M059J (cell line): ENCODE data around the gene AZU1. TPM values are rescaled to one million over a fixed set of nuclear protein-coding genes. Genes with fewer than 3 reads are reported as not detected.

Source experiments
- DNase-seq: peaks from one replicate; pipeline ENCODE4 v3.0.0-alpha.2; 2012; ENCODE audit warnings: low read depth
- total RNA-seq: library from RNA; depleted of rRNA; stranded (reverse); fragments of >200 nt; shearing (Covaris generic); gene quantifications from 2 replicates; pipeline ENCODE4 v1.2.3, GENCODE V29; 2014

Gene AZU1
- total RNA-seq, 1 experiment from 2014 or later = not detected

- peak; percentile 84 for DNase-seq
Measured at GRCh38 chr19:797528-798414, 29.9 kb upstream of the AZU1 start.

- DNase-seq = no peak
Measured at GRCh38 chr19:798415-799075, 29.1 kb upstream of the AZU1 start.

GRCh38 chr19:799076-799881 lies 28.4 kb upstream of the AZU1 start:
- DNase-seq = no peak

- no peak for DNase-seq
Measured at GRCh38 chr19:800360-801029, 27.1 kb upstream of the AZU1 start.

GRCh38 chr19:801030-801860 lies 26.4 kb upstream of the AZU1 start:
- DNase-seq = no peak

- DNase-seq = no peak
Measured at GRCh38 chr19:801861-802497, 25.7 kb upstream of the AZU1 start.

GRCh38 chr19:802498-803098 lies 25.0 kb upstream of the AZU1 start:
- DNase-seq = no peak

GRCh38 chr19:803099-803561 lies 24.5 kb upstream of the AZU1 start:
- no peak for DNase-seq

GRCh38 chr19:803686-804418 lies 23.8 kb upstream of the AZU1 start:
- no peak for DNase-seq

- DNase-seq = no peak
Measured at GRCh38 chr19:804419-805165, 23.0 kb upstream of the AZU1 start.

GRCh38 chr19:805166-805551 lies 22.5 kb upstream of the AZU1 start:
- no peak for DNase-seq

- DNase-seq = no peak
Measured at GRCh38 chr19:805600-806550, 21.8 kb upstream of the AZU1 start.

- DNase-seq = no peak
Measured at GRCh38 chr19:806815-807421, 20.7 kb upstream of the AZU1 start.

GRCh38 chr19:807627-808422 lies 19.8 kb upstream of the AZU1 start:
- no peak for DNase-seq

- DNase-seq = no peak
Measured at GRCh38 chr19:808423-808775, 19.2 kb upstream of the AZU1 start.
